Ureter (tissue), 1 donor: Measurements from ENCODE around the gene PPP1R1A. TPM values are rescaled to one million over a fixed set of nuclear protein-coding genes. Genes with fewer than 3 reads are reported as not detected.

ENCODE experiments used
- DNase-seq: peaks from one replicate; pipeline ENCODE4 v3.0.0-alpha.2; 2020; ENCODE audit warnings: low spot score
- total RNA-seq: library from RNA; stranded (reverse); gene quantifications from one replicate; pipeline ENCODE4 v1.2.4, GENCODE V29; 2023
- donor health status: DM: yes; HTN: yes; CAD: no.

The PPP1R1A gene
- 1.1 TPM for total RNA-seq

- DNase-seq, result no peak
These were observed at the start of gene PPP1R1A for GRCh38 chr12:54588110-54588889. TSS of gene PPP1R1A (minus strand) at chr12:54588659. CDS start at chr12:54588488, 171 bp downstream.

GRCh38 chr12:54634795-54635194, 46.3 kb upstream of the PPP1R1A start, which contains the start of gene LACRT:
TSS of gene LACRT (minus strand) at chr12:54634895. CDS start at chr12:54634841, 54 bp downstream.
- DNase-seq, result no peak

- no peak for DNase-seq
These were observed 43.7 kb upstream of the PPP1R1A start for GRCh38 chr12:54631988-54632728.

- DNase-seq, result no peak
These were observed 43.1 kb upstream of the PPP1R1A start for GRCh38 chr12:54631551-54631950.

GRCh38 chr12:54629925-54630324, 41.5 kb upstream of the PPP1R1A start:
- DNase-seq, result no peak

GRCh38 chr12:54628186-54628846, 39.9 kb upstream of the PPP1R1A start:
- no peak for DNase-seq

- DNase-seq, result no peak
These were observed 38.8 kb upstream of the PPP1R1A start for GRCh38 chr12:54627304-54627703.

GRCh38 chr12:54625598-54625997, 37.1 kb upstream of the PPP1R1A start:
- DNase-seq, result no peak

GRCh38 chr12:54624315-54625279, 36.1 kb upstream of the PPP1R1A start:
- no peak for DNase-seq

GRCh38 chr12:54622463-54623183, 34.2 kb upstream of the PPP1R1A start:
- no peak for DNase-seq

GRCh38 chr12:54616933-54617680, 28.6 kb upstream of the PPP1R1A start:
- no peak for DNase-seq

GRCh38 chr12:54612225-54612750, 23.8 kb upstream of the PPP1R1A start:
- no peak for DNase-seq

- DNase-seq, result no peak
These were observed 23.3 kb upstream of the PPP1R1A start for GRCh38 chr12:54611715-54612149.

- DNase-seq, result no peak
These were observed 20.3 kb upstream of the PPP1R1A start for GRCh38 chr12:54608769-54609168.

GRCh38 chr12:54608156-54608555, 19.7 kb upstream of the PPP1R1A start:
- no peak for DNase-seq

GRCh38 chr12:54606556-54606955, 18.1 kb upstream of the PPP1R1A start:
- no peak for DNase-seq

- DNase-seq, result no peak
These were observed 16.9 kb upstream of the PPP1R1A start for GRCh38 chr12:54605138-54605970.

GRCh38 chr12:54604436-54604835, 16.0 kb upstream of the PPP1R1A start:
- no peak for DNase-seq

GRCh38 chr12:54603872-54604271, 15.4 kb upstream of the PPP1R1A start:
- no peak for DNase-seq
